ENCODE data around the gene FCN3.

FCN3 gene

DNA sequence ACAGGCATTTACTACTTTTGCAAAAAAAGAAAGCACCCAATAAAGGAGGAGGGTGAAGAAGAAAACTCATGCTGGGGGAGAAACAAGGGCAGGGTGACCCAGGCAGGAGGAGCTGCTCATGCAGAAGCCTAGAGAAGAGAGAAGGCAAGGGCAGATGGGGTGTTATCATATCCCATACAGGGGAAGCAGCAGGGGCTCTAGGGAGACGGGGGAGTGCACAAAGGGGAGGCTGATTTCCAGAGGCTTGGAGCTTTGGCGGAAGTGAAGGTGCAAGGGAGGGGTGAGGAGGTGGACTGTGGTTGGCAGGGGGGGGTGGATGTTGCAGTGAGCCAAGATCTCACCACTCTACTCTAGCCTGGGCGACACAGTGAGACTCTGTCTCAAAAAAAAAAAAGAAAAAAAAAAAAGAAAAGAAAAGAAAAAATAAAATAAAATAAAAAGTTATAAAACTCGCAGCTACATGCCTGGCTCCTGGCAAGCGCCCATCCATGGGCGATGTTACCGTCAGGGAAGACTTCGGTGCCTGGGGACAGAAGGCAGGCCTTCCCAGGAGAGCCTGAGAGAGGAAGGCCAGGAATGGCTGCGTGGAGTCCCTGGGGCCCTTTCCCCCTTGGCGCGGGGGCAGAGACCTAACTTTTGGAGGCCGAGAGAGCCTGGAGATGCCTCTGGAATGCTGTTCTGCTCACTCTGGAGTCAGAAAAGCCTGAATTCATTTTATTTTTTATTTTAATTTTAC lies 3.3 kb upstream of the FCN3 start:
- DNase-seq = no peak

DNA sequence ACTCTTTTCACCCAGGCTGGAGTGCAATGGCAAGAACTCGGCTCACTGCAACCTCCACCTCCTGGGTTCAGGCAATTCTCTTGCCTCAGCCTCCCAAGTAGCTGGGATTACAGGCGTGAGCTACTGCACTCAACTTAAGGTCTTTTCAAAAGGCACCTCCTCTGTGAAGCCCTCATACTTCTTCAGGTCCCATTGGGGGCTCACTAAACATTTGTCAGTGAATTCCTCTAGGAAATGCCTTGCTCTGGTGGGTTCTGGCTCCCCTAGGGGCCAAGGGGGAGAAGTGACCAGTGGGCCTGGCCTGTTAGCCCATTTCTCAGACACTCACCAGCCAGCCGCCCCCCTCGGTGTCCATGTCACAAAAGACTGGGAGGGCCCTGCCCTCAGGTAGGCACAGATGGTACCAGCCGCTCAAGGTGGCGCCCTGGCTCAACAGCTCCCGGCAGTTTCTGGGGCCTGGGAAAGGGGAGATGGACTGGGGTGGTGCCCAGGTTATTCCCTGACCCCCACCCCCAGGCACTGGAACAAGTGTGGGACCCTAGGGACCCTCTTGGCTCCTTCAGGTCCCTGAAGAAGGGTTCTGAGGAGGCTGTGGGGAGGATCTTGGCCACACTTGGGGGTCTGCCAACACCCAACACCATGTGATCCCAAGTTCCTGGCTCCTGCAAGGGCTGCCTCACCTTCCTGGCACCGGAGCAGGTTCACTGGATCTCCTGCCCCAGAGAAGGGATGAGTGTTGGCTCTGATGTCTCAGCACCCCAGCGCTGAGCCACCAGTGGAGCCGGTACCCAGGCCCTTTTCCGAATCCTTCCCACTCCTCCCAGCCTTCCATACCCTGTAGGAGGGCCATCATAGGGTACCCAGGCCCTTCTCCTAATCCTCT lies 1.6 kb downstream of the FCN3 start:
- no peak for DNase-seq

DNA sequence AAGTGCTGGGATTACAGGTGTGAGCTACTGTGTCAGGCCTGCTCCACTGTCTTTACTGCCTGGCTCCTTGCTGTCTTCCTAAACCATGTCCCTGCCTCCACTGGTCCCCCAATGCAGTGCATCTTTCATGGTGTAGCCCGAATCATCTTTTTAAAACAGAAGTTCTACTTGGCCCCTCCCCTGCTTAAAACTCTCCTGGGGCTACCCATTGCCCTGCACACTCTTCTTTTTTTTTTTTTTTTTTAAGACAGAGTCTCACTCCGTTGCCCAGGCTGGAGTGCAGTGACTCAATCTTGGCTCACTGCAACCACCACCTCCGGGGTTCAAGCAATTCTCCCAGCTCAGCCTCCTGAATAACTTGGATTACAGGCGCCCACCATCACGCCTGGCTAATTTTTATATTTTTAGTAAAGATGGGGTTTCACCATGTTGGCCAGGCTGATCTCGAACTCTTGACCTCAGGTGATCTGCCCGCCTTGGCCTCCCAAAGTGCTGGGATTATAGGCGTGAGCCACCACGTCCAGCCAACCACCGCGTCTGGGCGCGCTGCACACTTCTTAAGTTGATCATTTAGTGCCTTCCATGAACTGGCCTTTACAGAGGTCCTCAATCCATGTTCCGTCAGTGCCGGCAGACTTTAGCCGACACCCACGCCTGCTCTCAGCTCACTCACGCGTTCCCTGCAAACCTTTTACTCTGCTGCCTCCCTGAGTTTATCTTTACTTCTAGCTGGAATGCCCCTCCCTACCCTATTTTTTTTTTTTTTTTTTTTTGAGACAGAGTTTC lies 2.4 kb downstream of the FCN3 start:
- DNase-seq = no peak

DNA sequence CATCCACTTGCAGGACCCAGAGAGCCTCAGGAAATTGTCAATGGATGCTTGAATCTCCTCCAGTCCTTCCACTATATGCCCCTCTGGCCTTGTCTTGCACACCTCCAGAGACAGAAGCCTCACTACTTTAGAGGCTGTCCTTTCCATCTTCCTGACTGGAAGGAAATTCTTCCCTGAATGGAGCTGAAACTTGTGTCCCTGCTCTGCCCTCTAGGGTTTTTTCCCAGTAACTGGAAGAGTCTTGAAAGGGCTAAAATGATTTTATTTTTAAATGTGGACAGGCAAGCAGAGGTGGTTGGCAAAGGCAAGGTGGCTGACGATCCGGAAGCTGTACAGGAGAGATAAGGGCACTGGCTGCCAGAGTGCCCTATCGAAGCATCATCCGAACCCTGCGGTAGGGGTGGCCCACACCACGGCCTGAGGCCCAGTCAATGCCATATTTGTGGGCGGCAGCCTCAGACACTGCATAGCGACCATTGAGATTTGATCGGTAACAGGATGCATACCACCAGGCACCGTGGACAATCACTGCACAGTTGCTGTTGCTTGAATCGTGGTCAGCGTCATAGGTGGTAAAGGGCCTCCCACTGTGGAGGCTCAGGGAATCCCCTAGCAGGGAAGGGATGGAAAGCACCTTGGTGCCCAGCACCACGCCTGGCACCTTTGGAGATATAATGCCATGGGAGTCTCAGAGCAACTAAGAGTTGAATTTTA lies 5.6 kb downstream of the FCN3 start:
- no peak for DNase-seq

DNA sequence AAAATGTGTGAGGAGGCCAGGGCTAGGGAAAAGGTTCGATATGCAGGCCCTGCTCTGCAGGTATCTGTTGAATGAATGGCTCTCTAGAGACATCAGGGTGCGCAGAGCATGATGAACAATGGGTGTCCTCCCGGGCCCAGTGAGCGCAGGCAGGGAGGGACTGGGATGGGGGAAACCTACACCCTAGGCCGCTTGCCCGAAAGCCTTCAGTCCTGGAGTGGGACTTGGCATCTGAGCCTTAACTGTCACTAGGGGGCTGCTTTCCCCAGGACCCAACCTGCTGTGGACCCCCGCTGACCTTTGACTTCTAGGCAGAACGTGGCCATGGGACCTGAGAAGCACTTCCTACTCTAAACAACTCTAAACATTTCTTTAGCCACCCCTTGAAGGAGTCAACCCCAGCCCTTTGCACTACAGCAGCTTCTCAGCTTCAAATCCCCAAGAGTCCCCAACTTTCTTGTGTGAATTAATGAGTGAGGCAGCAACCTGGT lies 7.4 kb downstream of the FCN3 start:
- DNase-seq = no peak

DNA sequence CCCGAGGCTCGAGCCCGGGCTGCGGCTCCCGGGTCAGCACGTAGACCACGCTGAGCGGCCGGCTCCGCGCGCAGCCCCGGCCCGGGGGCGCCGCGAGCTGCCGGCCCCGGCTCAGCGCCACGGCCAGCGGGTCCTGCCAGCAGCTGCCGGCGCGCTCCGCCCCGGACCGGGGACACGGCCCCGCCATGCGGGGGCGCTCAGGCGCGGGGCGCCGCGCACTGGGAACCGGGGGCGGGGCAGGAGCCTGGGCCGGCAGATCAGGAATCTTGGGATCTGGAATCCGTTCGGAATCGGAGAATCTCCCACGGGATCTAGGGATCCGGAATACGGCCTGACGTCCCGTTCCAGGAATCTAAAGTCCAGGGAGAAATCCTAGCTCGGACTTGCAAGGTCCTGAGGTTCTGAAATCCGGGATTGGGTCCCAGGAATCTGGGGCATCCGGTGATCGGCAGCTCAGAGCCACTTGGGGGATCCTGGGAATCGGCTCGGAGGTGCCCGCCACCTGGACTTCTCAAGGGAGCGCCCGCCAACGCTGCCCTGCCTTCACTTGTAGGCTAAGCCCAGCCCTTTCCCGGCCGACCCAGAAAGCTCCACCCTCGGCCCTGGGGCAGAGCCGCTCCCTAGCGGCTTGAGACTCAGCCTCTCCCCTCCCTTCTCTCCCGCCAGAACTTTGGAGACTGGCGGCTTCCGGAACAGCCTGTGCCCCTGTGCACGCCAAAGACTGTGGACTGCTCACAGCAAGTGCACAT lies 8.0 kb downstream of the FCN3 start, which contains the start of gene MAP3K6:
Gene MAP3K6, minus strand, starts transcription at position 551 of the 749 bp plus-strand sequence. Its CDS starts 364 bp downstream, at position 187.
- DNase-seq = peak; percentile 36

DNA sequence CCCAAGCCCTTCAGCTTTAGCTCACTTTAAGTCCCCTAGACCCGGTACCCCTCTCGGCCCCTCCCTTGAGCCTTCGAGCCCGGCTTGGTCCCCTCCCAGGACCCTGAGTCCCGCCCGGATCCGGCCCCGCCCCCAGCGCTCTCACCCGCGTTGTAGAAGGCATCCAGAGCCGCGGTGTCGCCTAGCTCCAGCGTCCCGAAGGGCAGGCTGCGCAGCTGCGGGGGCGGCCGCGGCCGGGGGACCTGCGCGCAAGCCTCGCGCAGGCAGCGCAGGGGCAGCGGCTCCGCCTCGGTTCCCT lies 8.6 kb downstream of the FCN3 start:
- DNase-seq = no peak

DNA sequence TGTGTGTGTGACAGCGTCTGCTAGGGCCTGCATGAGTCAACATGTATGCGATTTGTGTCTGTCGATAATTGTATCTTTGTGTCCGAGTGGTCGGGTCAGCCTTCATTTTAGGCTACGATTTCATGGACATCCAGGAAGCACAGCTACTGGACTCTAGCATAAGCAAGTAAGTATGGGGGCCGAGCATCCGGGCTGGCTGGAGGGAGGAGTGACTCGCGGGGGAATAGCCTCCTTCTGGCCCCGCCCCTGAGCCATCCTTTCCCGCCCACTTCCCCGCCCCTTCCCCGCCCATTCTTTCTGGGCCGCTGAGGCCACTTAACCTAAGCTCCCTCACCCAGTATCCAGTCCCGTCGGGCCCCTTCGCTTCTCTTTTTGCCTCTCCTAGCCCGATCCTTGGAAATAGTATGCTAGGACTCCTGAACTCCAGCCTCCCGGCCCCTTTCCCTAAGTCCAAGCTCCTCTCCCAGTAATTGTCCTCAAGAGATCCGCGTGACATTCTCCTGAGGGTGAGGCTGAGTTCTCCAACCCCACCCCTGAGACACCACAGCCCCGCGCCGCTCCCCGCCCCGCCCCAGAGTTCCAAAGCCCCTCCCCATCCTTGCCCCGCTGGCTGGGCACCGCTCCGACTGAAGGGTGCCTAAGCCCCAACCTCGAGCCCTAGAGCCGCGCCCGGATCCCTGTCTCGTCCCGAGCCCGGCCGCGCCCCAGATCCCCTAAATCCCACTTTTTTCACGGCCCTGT lies 9.1 kb downstream of the FCN3 start:
- peak; percentile 48 for DNase-seq

DNA sequence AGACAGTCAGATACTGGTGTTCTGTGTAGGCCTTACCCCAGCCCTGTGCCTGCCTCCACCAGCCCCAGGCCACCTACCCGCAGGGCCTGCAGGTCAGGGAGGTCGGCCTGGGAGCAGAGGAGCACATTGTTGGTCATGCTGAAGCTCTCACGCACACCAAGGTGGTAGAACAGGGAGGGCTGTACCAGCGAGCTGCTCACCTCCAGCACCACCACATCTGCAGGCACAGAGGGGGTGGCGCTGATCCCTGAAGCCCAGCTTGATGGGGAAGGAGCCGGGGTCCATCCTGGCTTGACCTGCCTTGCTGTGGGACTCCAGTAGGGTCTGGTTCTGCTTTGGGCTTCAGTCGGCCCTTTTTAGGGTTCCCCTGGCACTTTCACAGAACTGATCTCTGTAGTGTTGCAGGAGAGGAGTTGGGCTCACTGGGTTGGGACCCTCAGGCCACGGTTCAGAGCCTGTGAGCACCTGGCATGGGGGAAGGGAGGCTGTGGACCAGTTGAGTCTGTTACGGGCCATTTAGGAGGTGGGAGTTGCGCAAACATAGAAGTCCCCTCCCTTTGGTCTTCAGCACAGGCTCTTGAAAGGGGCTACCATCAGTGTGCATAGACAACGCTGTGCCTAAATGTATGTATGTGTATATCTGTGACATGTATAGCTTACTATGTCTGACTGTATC lies 9.8 kb downstream of the FCN3 start:
- DNase-seq = no peak

DNA sequence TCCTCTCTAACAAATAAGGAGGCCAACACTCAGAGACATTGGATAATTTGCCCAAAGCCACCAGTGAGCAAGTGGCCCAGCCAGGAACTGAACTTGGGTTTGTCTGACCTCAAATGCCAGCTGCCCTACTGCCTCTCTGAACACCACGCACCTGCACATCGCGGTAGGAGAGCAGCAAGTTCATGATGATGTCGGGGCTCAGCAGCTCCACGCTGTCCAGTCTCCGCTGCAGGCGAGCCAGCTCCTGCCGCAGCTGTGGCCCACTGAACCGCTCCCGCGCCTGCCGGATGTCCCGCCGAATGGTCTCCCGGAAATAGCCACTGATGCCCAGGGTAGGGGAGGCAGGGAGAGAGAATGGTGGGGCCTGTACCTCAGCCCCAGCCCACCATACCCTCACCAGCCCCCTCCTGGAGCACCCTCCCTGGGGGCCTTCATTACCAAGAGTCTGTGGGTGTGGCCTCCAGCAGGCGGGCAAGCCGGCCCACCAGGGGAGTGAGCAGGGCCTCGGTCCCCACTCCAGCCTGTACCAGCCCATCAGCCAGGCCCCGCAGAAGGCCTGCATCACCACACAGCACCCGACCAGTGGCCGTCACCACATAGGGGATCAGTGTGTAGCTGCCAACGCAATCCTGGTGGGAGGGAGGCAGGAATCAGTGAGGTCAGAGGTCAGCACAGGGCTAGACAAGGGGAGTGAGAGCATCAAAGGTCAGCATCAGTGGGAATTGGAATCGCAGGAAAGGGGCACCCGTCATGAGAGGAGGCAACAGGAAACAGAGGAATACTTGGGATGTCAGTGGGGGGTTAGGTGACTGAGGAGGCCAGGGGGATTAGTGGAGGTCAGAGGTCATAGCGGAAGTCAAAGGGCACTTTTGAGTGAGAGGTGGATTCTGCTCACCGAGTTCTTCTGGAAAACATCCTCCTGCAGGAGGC lies 10.6 kb downstream of the FCN3 start:
- no peak for DNase-seq

DNA sequence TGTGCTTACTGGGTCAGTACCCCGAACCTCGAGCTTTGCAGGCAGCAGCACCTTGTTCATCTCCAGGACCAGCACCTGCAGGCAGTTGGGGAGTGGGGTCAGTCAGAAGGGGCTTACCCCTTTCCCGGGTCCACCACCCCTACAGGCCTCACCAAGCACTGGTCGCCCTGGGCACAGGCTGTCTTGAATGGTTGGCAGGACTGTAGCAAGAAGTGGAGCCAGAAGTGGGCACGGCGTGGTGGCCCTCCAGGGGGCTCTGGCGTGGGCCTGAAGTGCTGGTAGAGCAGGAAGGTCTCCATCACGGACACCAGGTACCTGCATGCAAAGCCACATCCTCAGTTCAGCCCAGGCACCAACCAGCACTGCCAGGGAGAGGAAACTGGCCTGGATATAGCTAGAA lies 13.1 kb downstream of the FCN3 start:
- DNase-seq = no peak

DNA sequence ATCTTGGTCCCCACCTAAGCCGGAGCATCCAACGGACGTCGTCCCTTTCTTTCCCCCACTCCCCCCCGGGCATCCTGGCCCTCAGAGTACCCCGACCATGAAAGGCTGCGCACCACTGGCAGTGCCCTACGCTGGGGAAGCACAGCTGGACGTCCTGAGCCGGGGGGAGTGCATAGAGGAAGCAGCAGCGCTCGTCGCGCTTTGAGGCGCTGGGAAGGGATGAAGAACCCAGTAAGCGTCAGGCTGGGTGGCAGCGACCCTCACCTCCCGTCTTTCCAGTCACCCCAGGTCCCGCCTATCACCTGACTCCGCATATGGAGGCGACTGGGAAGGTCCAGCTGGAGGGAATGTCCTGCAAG lies 13.6 kb downstream of the FCN3 start:
- no peak for DNase-seq

DNA sequence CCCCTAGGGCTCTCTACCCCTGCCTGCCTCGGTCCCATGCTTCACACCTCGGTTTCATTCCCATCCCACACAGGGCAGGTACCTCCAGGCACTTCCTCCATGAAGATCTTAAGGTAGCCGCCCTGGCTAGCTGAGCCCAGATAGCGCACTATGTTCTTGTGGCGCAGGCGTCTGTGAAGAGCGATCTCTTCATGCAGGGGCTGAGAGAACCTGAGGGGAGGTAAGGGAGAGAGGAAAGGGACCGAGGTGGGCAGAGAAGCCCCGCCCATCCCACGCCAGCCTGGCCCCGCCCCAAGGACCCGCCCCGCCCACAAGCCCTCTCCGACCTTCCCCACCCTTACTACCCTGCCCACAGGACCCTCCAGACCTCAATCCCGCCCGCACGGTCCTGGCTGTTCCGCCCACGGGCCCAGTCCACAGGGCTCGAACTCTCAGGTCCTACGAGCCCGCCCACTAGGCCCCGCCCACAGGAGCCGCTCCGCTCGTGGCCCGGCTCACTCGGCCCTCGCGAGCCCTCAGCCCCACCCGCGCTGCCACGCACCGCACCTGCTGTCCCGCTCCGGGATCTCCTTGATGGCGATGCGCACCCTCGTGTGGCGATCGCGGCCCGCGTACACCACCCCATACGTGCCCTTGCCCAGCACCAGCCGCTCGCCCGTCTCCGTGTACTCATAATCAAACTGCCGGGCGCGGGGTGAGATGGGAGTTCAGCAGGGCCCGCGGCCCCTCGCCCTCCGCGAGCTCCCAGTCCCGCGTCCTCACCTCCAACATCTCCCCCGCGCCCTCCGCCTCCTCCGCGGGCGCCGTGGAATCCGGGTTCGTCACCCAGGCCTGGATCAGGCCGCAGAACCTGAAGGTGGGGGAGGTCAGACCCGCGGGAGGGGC lies 14.2 kb downstream of the FCN3 start:
- DNase-seq = no peak

DNA sequence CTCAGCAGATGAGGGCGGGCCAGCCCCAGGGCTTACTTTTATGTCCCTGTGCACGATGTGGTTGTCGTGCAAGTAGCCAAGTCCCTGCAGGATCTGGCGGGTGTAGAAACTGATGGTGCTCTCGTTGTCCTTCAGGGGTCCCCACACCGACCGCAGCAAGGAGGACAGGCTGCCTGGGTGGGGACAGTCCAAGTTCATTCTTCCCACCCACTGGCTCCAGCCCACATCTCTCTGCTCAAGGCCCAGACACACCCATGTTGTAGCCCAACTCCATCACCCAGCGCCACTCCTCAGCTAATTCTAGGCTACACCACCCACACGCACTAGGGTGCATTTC lies 14.8 kb downstream of the FCN3 start:
- DNase-seq = no peak

DNA sequence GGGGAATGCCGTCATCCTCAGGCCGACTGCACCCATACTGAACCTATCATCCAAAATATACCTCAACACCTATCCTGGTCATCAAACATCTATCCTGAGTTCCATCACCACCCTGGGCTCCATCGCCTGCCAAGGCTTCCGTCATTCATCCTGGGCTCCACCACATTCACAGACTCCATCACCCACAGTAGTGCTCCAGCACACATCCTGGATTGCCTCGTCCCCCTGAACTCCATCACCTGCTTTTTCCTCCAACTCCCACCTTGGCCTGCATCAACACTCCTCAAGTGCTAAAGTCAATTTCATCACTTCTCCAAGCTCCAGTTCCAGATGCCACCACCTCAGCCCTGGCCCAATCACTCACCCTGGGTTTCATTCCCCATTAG lies 15.7 kb downstream of the FCN3 start:
- DNase-seq = no peak

DNA sequence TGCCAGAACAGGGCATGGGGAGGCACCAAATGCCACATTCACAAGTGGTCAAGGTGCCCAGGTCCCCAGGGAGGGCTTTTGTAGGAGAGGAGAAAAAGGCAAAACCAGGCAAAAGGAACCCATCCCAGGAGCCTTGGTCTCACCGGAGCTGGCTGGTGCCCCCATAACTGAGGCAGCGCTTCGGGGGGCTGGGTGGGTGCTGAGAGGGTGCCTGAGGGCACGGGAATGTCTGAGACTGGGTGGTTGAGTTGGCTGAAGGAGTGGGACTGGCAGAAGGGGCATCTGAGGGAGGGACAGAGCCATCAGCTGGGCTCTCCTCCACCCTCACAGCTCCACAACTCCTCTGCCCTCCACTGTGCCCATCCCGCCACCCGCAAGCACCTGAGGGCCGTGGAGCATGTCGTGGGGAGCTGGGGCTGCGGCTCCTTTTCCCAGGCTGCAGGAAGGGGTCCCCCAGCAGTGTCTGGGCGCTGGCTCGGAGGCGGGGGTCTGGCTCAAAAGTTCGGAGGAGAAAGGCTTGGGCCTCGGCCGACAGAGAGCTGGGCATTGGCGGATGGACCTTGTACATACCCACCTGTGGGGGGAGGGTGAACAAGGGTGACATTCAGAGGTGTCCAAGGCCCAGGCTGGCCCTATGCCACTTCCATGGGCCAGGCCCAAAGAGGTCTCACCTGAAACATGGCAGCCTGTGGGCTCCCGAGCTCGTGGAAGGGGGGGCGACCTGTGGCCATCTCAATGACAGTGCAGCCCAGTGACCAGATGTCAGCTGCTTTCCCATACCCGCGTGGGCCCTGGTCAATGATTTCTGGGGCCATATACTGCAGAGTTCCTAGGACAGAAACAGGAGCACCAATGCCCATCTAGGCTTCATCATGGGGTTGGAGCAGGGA lies 16.3 kb downstream of the FCN3 start:
- no peak for DNase-seq

DNA sequence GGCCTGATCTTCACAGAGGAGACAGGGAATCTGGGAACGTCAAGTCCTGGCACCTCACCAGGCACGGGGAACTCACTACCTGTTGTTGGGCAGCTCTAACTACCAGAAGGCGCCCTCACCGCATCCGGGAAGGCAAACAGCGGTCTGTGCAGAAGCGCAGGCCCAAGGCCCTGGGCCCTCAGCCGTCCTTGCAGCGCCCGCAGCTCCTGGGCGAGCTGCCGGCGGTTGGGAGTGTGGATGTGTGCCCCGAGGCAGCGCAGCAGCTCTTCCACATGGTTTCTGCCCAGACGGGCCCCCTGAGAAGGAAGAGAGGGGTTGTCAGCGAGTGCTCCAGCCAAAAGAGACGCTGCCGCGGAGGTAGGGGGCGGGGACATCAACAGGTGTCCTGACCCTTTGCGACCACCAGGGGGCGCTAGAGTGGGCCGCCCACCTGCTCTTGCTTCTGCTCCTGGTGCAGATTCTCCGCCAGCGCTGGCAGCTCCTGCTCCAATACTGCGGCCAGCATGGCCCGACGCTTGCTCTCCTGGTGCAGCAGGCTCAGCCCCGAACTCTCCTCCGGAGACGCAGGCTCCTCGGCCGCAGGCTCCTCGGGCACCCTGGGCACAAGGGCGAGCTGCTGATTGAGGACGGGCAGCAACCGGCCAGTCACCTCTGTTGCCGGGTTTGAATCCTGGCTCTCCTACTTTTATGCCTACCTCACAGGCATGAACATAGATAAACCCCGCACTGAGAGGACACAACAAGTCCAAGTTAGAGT lies 17.2 kb downstream of the FCN3 start:
- DNase-seq = peak; percentile 54
